PC-3 (cell line): Measurements from ENCODE around the gene CDO1. TPM values are rescaled to one million over a fixed set of nuclear protein-coding genes. Genes with fewer than 3 reads are reported as not detected.
A peak's percentile ranks its signal among the peaks of the same experiment; 100 is the strongest.

Experiments
- ATAC-seq: fragments of 200-7000 bp; cut with Tn5 transposase; 2 replicates; pipeline ENCODE4 v1.9.1; 2020; ENCODE audit warnings: mild to moderate bottlenecking, moderate library complexity
- BruUV-seq: library from RNA; stranded (reverse); fragments of 400-500 nt; replicated peaks from 2 replicates; lab custom pipeline; 2021; lab: Mats Ljungman, UMichigan
- CTCF ChIA-PET: fragments of 300-600 bp; sonication (Branson Sonifier 250); formaldehyde crosslinking; loops from one replicate; lab custom pipeline; 2022; ENCODE audit warnings: antibody characterized with exemption; lab: Charles Lee
- POLR2A ChIA-PET: fragments of 300-600 bp; sonication (Branson Sonifier 250); formaldehyde crosslinking; loops from one replicate; lab custom pipeline; 2022; ENCODE audit warnings: antibody characterized with exemption; ENCODE audit not compliant: unreplicated experiment; lab: Charles Lee
- DNase-seq: peaks from one replicate; pipeline ENCODE4 v3.0.0-alpha.2; 2015
- H2AFZ ChIP-seq: fragments of 300-600 bp; sonication (generic); 2 replicates; pipeline ENCODE4 v1.6.0; 2016; ENCODE audit warnings: antibody characterized with exemption, low read length
- H3F3A ChIP-seq: fragments of 300-600 bp; sonication (generic); one replicate; pipeline ENCODE4 v1.6.0; 2017; ENCODE audit warnings: antibody characterized with exemption, low read length, control low read depth, mild to moderate bottlenecking; ENCODE audit not compliant: unreplicated experiment
- H3K27ac ChIP-seq: fragments of 300-600 bp; sonication (generic); 2 replicates; pipeline ENCODE4 v1.5.1; 2016; ENCODE audit warnings: mild to moderate bottlenecking, low read length
- H3K27me3 ChIP-seq: fragments of 300-600 bp; sonication (generic); 2 replicates; pipeline ENCODE4 v1.6.1; 2016; ENCODE audit warnings: low read length, mixed read lengths
- H3K36me3 ChIP-seq: fragments of 300-600 bp; sonication (generic); 2 replicates; pipeline ENCODE4 v1.6.1; 2016; ENCODE audit warnings: low read depth, mixed run types, low read length, mixed read lengths
- H3K4me1 ChIP-seq: fragments of 300-600 bp; sonication (generic); 2 replicates; pipeline ENCODE4 v1.5.1; 2016; ENCODE audit warnings: low read length; ENCODE audit not compliant: insufficient read depth
- H3K4me2 ChIP-seq: fragments of 300-600 bp; sonication (generic); 2 replicates; pipeline ENCODE4 v1.6.0; 2016; ENCODE audit warnings: low read length
- H3K4me3 ChIP-seq: fragments of 300-600 bp; sonication (generic); 2 replicates; pipeline ENCODE4 v1.5.1; 2016; ENCODE audit warnings: mild to moderate bottlenecking, low read length, mixed read lengths
- H3K79me2 ChIP-seq: fragments of 300-600 bp; sonication (generic); 2 replicates; pipeline ENCODE4 v1.6.1; 2017; ENCODE audit warnings: low read length, mixed read lengths
- H3K9ac ChIP-seq: fragments of 300-600 bp; sonication (generic); 2 replicates; pipeline ENCODE4 v1.6.0; 2016; ENCODE audit warnings: mild to moderate bottlenecking, low read length
- H3K9me2 ChIP-seq: fragments of 300-600 bp; sonication (generic); replicated peaks from 2 replicates; pipeline ENCODE4 v1.6.1; 2016; ENCODE audit warnings: mixed run types, low read length, mixed read lengths
- H3K9me3 ChIP-seq: fragments of 300-600 bp; sonication (generic); 2 replicates; pipeline ENCODE4 v1.6.1; 2016; ENCODE audit warnings: low read length, mixed read lengths
- H4K20me1 ChIP-seq: fragments of 300-600 bp; sonication (generic); 2 replicates; pipeline ENCODE4 v1.6.1; 2016; ENCODE audit warnings: low read length, mixed read lengths
- EZH2 ChIP-seq: fragments of 300-600 bp; sonication (generic); IDR thresholded peaks from one replicate; pipeline ENCODE4 v1.6.1; 2017; ENCODE audit warnings: antibody characterized with exemption, mild to moderate bottlenecking, low read length; ENCODE audit not compliant: unreplicated experiment
- EZH2phosphoT487 ChIP-seq: fragments of 300-600 bp; sonication (generic); IDR thresholded peaks from 2 replicates; pipeline ENCODE4 v1.6.1; 2018; ENCODE audit warnings: mild to moderate bottlenecking, antibody characterized with exemption, low read length, borderline replicate concordance
- intact Hi-C: fragments of 100-400 bp; cut with micrococcal nuclease; formaldehyde crosslinking; loops from 2 replicates; pipeline ENCODE4 v1.9.0; 2023
- total RNA-seq: library from RNA; depleted of rRNA; stranded (reverse); fragments of >200 nt; gene quantifications from 2 replicates; pipeline ENCODE4 v1.2.3, GENCODE V29; 2014
- TF ChIP-seq, protein P1 (sequence below): fragments of 300-600 bp; sonication (generic); conservative IDR thresholded peaks from 2 replicates; pipeline ENCODE4 v1.5.1; 2017; ENCODE audit warnings: antibody characterized with exemption, low read depth, mild to moderate bottlenecking, low read length

The CDO1 gene
- total RNA-seq, 1 experiment from 2014 or later, result not detected

DNA sequence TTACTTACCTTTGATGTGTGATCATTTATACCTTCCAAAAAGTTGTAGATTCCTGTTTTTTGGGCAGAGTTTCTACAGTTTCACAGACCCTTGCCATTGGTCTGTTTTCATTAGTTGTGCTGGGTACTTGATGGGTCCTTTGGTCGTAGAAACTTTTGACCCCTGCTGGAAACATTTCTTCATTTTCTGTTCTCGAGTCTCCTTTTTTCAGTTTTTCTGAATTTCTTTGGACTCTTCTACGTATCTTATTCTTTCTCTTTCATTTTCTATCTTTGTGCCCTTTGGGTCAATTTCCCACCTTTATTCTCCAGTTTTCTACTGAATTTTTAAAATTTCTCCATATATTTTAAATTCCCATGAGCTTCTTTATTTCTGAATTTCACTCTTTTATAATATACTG is 41.9 kb upstream of the CDO1 start:
- H3K27ac ChIP-seq, result peak overlapping the region; percentile 22; the same call in 1 of the 2 replicates
- no peaks in the 10 kb centered on the region for H3K27me3 ChIP-seq
- no peak for ATAC-seq
- H3K4me3 ChIP-seq, result no peak overlapping the region
- no peak for DNase-seq
- intact Hi-C loops, result loop anchor here (2.0 kb wide), 1 partner anchor 16 kb away; no protein-coding TSS in a partner anchor
- TF ChIP-seq EZH2, result no peak
- TF ChIP-seq, protein P1, sequence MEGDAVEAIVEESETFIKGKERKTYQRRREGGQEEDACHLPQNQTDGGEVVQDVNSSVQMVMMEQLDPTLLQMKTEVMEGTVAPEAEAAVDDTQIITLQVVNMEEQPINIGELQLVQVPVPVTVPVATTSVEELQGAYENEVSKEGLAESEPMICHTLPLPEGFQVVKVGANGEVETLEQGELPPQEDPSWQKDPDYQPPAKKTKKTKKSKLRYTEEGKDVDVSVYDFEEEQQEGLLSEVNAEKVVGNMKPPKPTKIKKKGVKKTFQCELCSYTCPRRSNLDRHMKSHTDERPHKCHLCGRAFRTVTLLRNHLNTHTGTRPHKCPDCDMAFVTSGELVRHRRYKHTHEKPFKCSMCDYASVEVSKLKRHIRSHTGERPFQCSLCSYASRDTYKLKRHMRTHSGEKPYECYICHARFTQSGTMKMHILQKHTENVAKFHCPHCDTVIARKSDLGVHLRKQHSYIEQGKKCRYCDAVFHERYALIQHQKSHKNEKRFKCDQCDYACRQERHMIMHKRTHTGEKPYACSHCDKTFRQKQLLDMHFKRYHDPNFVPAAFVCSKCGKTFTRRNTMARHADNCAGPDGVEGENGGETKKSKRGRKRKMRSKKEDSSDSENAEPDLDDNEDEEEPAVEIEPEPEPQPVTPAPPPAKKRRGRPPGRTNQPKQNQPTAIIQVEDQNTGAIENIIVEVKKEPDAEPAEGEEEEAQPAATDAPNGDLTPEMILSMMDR, result no peak
- no peak for TF ChIP-seq EZH2phosphoT487
- peaks cover 16% of the 10 kb centered on the region for H3K4me1 ChIP-seq
- ChIA-PET CTCF (no interaction called here), POLR2A (no interaction called here)
- H2AFZ ChIP-seq, result no peak overlapping the region
- H3K4me2 ChIP-seq, result 0 out of 2 replicates have a peak overlapping the region, but pooled peaks have one; percentile 43
- H3K79me2 ChIP-seq, result peaks cover 33% of the 10 kb centered on the region
- no peaks in the 10 kb centered on the region for H3K36me3 ChIP-seq
- no TSS peak for BruUV-seq
- 0 out of 2 replicates have a peak, but pooled peaks cover 4% of the 10 kb centered on the region for H4K20me1 ChIP-seq
- no peaks in the 10 kb centered on the region for H3K9me3 ChIP-seq
- H3K9ac ChIP-seq, result no peak overlapping the region
- no peaks in the 10 kb centered on the region for H3F3A ChIP-seq
- H3K9me2 ChIP-seq, result no peaks in the 10 kb centered on the region

GRCh38 chr5:115857626-115858349 is 41.3 kb upstream of the CDO1 start:
- H3K27me3 ChIP-seq, result no peaks in the 10 kb centered on the region
- 0 out of 2 replicates have a peak, but pooled peaks cover 4% of the 10 kb centered on the region for H4K20me1 ChIP-seq
- intact Hi-C loops, result loop anchor here (2.0 kb wide), 1 partner anchor 15 kb away; no protein-coding TSS in a partner anchor
- TF ChIP-seq EZH2, result no peak
- TF ChIP-seq, protein P1, result no peak
- no peak for TF ChIP-seq EZH2phosphoT487
- ChIA-PET CTCF (no interaction called here), POLR2A (no interaction called here)
- no TSS peak for BruUV-seq
- H3K4me3 ChIP-seq, result no peak overlapping the region
- no peaks in the 10 kb centered on the region for H3F3A ChIP-seq
- no peak overlapping the region for H3K9ac ChIP-seq
- peak; percentile 74 for ATAC-seq
- 0 out of 2 replicates have a peak overlapping the region, but pooled peaks have one; percentile 43 for H3K4me2 ChIP-seq
- peaks cover 39% of the 10 kb centered on the region for H3K79me2 ChIP-seq
- H3K27ac ChIP-seq, result peak overlapping the region; percentile 45
- H3K4me1 ChIP-seq, result peaks cover 16% of the 10 kb centered on the region
- H3K9me2 ChIP-seq, result no peaks in the 10 kb centered on the region
- no peaks in the 10 kb centered on the region for H3K36me3 ChIP-seq
- H2AFZ ChIP-seq, result no peak overlapping the region
- DNase-seq, result peak; percentile 81
- H3K9me3 ChIP-seq, result no peaks in the 10 kb centered on the region

DNA sequence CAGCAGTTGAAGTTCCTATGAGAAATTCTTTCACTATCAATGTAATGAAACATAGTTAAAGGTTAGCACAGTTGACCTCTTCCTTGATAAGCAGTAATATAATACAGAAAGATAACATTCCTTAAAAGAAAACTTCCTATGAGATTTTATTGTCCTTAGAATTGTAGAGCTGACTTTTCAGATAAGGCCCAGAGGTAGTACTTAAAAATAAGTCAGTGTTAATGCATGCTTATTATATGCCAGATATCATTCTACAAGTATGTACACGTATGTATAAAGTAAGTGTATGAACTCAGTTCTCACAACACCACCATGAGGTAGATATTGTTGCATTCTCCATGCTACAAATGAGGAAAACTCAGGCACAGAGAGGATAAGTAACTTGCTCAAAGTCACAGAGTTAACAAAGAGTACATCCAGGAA is 40.6 kb upstream of the CDO1 start:
- ChIA-PET CTCF (no interaction called here), POLR2A (no interaction called here)
- Histone ChIP-seq H3K79me2 (peaks cover 42% of the 10 kb centered on the region), H3K27ac (peak overlapping the region; percentile 45; the same call in 1 of the 2 replicates), H4K20me1 (0 out of 2 replicates have a peak, but pooled peaks cover 4% of the 10 kb centered on the region), H3K36me3 (no peaks in the 10 kb centered on the region), H3K9me3 (no peaks in the 10 kb centered on the region), H3K4me2 (no peak overlapping the region), H3K9me2 (no peaks in the 10 kb centered on the region), H3K27me3 (no peaks in the 10 kb centered on the region), H3K9ac (no peak overlapping the region), H3K4me3 (no peak overlapping the region), H3F3A (no peaks in the 10 kb centered on the region), H3K4me1 (peaks cover 16% of the 10 kb centered on the region), H2AFZ (no peak overlapping the region)
- no peak for TF ChIP-seq EZH2
- no peak for TF ChIP-seq EZH2phosphoT487
- TF ChIP-seq, protein P1, result no peak
- intact Hi-C loops, result no loop called here
- no TSS peak for BruUV-seq
- ATAC-seq (peak; percentile 32), DNase-seq (no peak)
